Fibroblast of skin of left biceps (primary cell): ENCODE data around the gene SCD5.

ENCODE experiments used
- DNase-seq, 2 experiments: peaks; one replicate each; pipeline ENCODE4 v3.0.0-alpha.2; 2013; ENCODE audit warnings: low read depth in 2 of 2

Gene SCD5

DNA sequence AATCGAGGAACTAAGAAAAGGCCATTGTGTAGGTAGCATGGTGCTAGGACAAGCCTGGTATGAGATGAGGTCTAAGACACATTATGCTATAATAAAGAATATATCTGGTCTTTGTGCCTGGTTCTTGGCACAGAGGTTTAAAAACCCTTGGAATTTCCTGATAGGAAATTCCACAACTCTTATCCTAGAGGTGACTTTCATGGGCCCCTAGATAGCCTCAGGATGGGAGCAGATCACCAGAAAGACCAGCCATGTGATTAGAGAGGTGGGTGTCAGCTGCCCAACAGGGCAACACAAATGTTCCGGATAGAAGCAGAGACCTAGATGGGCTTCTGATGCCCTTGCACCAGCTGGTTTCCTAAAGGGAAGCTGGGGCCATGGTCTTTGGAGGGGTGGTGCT lies 107.2 kb downstream of the SCD5 start:
- no peak for DNase-seq

DNA sequence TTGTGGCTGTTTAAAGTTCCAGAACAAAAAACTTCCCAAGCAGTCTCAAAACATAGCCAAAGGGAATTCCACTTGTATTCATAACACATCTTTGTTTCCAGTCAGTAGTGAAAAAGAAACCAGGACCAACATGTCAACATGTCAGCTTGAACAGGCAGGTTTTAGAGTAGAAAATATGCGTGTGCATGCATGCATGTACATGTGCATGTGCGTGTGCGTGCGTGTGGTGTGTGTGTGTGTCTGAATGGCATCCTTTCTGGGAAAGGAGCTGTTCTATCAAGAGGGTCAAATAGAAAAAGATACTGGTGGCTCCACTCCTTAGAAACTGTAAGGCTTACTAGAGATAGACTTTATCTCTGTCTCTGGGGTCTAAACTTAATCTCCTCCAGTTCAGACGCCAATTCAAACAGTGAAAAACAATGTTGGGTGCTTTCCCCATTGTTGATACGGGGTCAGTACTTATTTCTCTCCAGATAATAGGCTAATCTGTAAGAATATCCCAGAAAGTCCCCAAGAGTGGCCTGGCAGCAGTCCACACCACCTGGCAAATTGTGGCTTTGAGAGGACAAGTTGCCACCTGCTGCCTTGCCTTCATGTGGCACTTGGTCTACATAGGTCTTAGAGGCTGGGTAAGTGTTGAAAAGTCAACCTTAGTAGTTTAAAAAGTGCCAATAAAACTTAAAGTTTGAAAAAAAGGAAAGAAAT lies 110.4 kb downstream of the SCD5 start:
- no peak for DNase-seq

- no peak for DNase-seq
These were observed 111.1 kb downstream of the SCD5 start for GRCh38 chr4:82687531-82687930.

DNA sequence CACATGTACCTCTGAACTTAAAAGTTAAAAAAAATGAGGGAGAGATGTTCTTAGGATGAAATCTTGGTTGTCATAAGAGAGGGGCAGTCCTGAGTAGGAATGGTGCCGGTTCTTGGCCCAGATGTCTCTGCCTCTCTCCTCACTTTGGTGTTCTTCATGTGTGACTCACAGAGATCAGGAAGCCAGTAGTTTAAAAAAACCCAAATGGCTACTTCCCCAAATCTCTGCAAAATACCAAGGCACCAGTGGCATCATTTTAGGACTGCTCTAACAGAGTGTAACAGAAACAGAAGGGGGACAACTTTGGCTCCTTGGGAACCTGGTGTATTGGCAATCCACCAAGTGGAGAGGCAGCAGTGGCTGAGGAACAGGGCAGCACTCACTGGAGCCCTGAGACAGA lies 116.8 kb downstream of the SCD5 start:
- DNase-seq = no peak

- DNase-seq = no peak
These were observed 117.8 kb downstream of the SCD5 start for GRCh38 chr4:82680834-82681233.

DNA sequence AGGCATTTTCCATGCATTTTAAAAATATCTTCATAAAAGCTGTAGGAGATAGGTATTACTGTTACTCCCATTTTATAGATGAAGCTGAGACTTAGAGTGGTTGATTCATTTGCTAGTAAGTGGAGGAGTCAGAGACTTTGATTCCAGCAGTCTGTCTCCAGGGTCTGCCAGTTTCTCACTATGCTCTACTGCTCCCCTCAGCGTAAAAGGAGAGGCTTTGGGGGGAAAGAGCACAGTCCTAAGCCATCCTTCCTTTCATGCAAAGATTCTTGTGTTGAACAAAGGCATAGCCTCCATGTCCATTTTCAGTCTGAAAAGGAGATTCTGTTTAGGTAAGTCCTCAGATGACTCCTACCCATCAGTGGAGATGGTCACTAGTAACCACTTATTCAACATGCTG lies 119.1 kb downstream of the SCD5 start:
- no peak for DNase-seq

DNA sequence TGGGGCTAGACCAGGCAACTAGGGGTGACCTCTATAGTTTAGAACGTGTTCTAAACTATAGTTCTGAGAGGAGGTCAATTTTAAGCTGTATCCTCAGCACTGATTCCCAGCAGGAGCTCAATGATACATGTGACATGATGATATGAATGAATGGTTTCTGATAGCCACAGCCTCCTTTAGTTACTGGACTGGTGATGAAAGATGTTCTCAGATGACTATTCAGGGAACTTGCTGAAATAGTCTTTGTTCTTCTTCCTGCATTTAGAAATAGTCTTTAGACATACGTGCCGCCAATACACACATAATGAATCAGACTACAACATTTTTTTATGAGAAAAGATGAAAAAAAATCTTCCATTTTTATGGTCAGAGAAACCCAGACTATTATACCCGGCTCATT lies 120.5 kb downstream of the SCD5 start:
- no peak for DNase-seq

DNA sequence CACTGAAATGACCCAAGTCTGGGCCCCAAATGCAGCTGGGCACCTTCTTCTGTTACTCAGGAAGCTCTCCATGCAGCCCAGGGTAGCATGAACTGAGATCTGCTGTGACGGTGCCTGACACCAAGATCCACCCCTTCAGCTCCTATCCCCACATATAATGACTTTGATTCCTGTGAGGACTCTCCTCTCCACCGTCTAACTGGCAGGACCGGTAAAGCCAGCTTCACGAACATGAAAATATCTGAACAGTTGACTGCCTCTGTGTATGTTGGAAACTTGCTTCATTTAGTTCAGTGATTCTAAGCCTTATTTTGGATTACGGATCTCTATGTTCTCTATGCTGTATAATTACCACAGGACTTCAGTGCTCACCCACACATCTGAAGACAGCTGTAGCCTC lies 121.3 kb downstream of the SCD5 start:
- no peak for DNase-seq

- DNase-seq = peak in 1 of 2 experiments; percentile 6
These were observed 130.7 kb downstream of the SCD5 start for GRCh38 chr4:82667761-82668480.

- DNase-seq = no peak
These were observed 131.5 kb downstream of the SCD5 start for GRCh38 chr4:82666970-82667665.

- DNase-seq = no peak
These were observed 137.2 kb downstream of the SCD5 start for GRCh38 chr4:82661181-82661992.

- DNase-seq = no peak
These were observed 146.5 kb downstream of the SCD5 start for GRCh38 chr4:82652062-82652461.

GRCh38 chr4:82650868-82651267 lies 147.7 kb downstream of the SCD5 start:
- no peak for DNase-seq

GRCh38 chr4:82648356-82648755 lies 150.2 kb downstream of the SCD5 start:
- no peak for DNase-seq

DNA sequence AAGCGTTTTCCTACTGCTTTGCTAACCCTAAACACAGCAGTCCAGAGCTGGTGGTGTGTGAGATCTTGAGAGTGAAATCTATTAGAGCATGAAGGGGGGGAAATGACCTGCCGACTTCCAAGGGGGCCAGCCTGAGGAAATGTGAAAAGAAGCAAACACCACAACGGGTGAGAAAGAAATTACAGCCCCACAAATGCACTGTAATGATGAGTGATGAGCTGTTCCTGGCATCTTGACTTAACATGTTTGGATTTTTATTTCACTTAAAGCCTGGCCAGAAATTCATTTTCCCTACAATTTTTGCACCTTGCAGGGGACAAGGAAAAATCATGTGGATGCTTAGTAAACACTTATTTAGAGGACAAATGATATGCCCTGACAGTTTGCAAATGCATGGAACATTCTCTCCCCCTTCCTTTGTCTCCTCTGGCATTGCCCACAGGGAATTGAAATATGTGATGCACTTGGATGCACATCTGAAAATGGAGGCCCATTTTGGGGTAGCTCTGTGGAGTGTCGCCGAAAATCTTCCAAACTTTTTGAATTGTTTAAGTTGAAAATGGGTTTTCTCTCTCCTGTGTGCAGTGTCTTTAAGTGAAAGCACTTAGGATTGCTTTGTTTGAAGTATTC lies 152.5 kb downstream of the SCD5 start:
- DNase-seq = no peak

DNA sequence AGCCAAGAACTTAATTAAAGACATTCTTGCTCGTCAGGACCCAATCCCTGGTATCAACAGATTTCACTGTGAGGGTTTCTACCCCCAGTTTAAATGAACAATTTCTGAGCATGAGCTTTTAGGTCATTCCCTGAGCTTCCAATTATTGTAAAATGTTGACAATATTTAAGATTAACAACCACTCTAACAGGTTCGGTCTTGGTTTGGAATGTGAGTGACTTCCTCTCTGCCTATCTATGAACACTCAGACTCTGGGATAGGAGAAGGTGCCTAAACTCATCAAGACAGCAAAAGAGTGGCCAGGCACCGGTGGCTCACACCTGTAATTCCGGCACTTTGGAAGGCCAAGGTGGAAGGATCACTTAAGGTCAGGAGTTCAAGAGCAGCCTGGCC lies 153.9 kb downstream of the SCD5 start:
- DNase-seq = no peak

DNA sequence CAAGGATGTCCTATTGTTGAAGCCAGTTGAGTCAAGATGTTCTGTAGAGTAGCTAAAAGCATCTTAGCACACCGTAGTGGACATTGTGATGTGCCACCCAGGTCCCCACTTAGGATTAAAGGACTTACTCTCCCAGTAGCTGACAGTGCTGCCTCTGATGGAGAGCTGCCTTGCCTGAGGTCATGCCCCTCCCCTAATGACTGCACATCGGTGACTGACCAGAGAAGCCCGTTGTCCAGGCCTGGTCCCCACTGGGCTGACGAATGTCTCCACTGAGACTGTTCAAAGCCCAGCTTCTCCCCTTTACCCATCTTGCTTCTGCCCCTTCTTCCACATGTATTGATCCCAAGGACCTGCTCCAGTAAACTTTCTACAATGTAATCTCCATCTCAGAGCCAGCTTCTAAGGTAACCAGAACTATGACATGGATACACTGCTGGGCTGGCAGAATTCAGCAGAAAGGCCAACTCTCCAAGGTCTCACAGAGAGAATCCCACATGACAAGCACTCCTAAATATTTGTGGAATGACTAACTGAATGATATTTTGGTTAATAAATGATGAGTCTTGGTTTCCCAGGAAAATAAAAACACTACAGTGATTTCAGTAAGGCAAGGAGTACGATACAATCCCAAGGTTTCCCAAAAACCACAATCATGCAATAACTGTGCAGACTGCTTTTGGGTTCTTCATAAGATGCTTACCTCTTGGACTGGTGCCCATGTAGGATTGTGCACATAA lies 154.4 kb downstream of the SCD5 start:
- peak; percentile 90 to 91 for DNase-seq

GRCh38 chr4:82642331-82642730 lies 156.3 kb downstream of the SCD5 start:
- DNase-seq = no peak

DNA sequence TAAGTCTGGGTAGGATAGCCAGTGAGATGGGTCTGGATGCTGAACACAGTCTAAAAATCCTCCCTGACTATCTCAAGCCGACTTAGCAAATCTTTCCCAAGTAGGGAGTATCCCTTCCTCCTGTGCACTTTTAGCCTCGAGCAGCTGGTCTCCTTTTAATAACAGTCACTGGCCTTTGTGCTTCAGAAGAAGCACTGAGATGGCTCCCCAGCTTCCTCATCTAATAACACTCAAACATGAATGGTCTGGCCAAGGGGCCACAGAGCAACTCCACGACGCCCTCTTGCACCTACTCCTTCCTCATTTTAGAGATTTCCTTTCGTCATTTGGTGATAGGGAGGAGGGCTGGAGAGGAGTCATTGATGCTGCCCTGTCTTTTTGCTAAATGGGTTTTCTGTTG lies 158.1 kb downstream of the SCD5 start:
- no peak for DNase-seq

DNA sequence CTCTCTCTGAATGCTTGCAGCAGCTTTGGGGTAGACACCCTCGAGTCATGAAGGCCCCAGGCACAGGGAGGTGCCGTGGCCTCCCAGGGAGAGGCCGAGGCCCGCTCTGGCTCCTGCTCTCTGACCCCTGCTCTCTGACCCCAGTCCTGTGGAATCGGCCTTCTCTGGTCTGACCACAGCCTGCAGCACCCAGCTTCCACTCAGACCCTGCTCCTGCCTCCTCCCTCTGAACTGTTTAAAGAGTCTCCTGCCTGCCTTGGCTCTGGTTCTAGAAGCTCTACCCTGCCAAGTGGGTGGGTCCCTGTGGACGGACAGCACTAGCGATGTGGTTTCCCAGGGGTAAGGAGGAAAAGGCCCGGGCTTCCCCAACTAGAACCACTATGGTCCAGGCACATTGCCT lies 158.6 kb downstream of the SCD5 start:
- no peak for DNase-seq

GRCh38 chr4:82638479-82638878 lies 160.1 kb downstream of the SCD5 start:
- DNase-seq = no peak
